Left lung (tissue), 10 donors: Measurements from ENCODE around the gene PLK1. TPM values are rescaled to one million over a fixed set of nuclear protein-coding genes. Genes with fewer than 3 reads are reported as not detected.

Experiments
- ATAC-seq: fragments of 200-7000 bp; cut with Tn5 transposase; one replicate; pipeline ENCODE4 v1.9.1; 2020; ENCODE audit warnings: moderate library complexity
- DNase-seq, 4 donors: peaks; one replicate each; pipeline ENCODE4 v3.0.0-alpha.2; 2013 to 2020
- H3K27ac ChIP-seq, 2 donors: fragments of 200-600 bp; sonication (generic) in 1 of 2; one replicate each; pipeline versions ENCODE4 v1.5.0 to v1.8.0; 2020 to 2021
- H3K27me3 ChIP-seq, 2 donors: fragments of 200-600 bp; sonication (generic) in 1 of 2; one replicate each; pipeline versions ENCODE4 v1.5.0 to v1.8.0; 2020 to 2021
- H3K36me3 ChIP-seq, 2 donors: fragments of 200-600 bp; sonication (generic) in 1 of 2; one replicate each; pipeline versions ENCODE4 v1.5.0 to v1.8.0; 2020 to 2021
- H3K4me1 ChIP-seq, 2 donors: fragments of 200-600 bp; one replicate each; pipeline ENCODE4 v1.8.0; 2021
- H3K4me3 ChIP-seq, 2 donors: fragments of 200-600 bp; sonication (generic) in 1 of 2; one replicate each; pipeline versions ENCODE4 v1.5.0 to v1.8.0; 2020 to 2021; ENCODE audit warnings: mild to moderate bottlenecking in 1 of 2
- H3K9me3 ChIP-seq, 2 donors: fragments of 200-600 bp; sonication (generic) in 1 of 2; one replicate each; pipeline versions ENCODE4 v1.5.0 to v1.8.0; 2020 to 2021
- intact Hi-C, 2 donors: fragments of 100-400 bp; cut with DNase I; formaldehyde crosslinking; loops; one replicate each; pipeline versions ENCODE4 v1.11.2 to v1.14.2; 2022
- polyA plus RNA-seq, 6 donors: library from polyadenylated mRNA; unstranded; fragments of 120-200 nt; gene quantifications; one replicate each; pipeline ENCODE4 v1.2.1, GENCODE V29; 2013; ENCODE audit not compliant: insufficient read length in 6 of 6
- total RNA-seq, 2 donors: library from RNA; stranded (reverse); fragmentation: NEBNext Ultra II Directional; extraction: Animal tissue kit (Norgen Biotek cat#: 25700); gene quantifications; one replicate each; pipeline ENCODE4 v1.2.1, GENCODE V29; 2021
- TF ChIP-seq, protein P1 (sequence below), 2 donors: fragments of 200-600 bp; sonication (generic) in 1 of 2; IDR thresholded peaks; one replicate each; pipeline versions ENCODE4 v1.5.0 to v1.8.0; 2021; ENCODE audit warnings: antibody characterized with exemption in 2 of 2
- donor health status: DM: no; HTN: yes; CAD: no.
- donor health status: DM: no; HTN: no; CAD: no.

The PLK1 gene
- total and polyA plus RNA-seq, 8 donors, result 3.0 to 52.5 (median 22.6) TPM

DNA sequence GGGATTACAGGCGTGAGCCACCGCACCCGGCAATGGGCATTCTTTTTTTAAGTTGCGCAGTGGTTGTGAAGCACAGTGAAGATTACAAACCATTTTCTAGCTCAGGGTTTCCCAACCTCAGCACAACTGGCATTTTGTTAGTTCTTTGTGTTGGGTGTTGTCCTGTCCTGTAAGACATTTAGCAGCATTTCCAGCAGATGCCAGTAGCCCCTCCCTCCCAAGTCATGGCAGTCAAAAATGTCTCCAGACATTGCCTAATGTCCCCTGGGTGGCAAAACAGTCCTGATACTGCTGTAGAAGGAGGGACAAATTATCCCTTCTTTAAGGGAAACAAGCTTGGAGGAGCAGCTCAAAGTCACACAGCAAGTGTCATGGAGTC, 15.6 kb downstream of the PLK1 start:
- DNase-seq (no peak), ATAC-seq (no peak)
- intact Hi-C loops, result no loop called here

DNA sequence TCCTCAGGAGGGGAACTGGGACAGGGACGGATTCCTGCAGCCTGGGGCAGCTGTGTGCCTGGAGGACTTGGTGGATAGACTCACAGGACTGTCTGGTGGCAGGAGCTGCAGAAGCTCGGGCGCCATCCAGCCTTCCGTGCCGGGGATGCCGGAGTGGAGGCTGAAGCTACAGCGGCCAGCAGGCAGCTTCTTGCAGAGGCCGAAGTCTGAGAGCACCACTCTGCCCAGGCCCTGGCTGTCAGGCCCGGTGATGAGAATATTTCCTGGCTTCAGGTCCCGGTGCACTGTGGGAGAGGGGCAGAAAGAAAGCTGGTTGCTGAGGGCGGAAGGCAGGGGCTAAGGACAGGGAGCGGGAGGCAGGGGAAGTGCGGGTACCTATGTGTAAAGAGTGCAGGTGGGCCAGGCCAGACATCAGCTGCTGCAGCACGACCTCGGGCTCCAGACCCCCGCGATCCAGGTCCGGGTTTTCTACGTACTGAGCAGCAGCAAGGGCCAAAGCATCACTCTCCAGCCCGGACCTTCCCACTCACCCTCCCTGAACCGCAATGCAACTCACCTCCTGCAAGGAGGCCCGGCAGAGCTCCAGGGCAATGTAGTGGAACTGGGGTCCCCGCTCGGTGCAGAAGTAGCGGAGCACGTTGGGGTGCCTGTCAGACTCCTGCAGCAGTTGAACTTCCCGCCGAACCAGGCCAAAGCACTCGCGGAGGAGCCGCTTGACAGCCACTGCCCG, 16.1 kb downstream of the PLK1 start:
- ATAC-seq, result peak; percentile 65
- TF ChIP-seq, protein P1, sequence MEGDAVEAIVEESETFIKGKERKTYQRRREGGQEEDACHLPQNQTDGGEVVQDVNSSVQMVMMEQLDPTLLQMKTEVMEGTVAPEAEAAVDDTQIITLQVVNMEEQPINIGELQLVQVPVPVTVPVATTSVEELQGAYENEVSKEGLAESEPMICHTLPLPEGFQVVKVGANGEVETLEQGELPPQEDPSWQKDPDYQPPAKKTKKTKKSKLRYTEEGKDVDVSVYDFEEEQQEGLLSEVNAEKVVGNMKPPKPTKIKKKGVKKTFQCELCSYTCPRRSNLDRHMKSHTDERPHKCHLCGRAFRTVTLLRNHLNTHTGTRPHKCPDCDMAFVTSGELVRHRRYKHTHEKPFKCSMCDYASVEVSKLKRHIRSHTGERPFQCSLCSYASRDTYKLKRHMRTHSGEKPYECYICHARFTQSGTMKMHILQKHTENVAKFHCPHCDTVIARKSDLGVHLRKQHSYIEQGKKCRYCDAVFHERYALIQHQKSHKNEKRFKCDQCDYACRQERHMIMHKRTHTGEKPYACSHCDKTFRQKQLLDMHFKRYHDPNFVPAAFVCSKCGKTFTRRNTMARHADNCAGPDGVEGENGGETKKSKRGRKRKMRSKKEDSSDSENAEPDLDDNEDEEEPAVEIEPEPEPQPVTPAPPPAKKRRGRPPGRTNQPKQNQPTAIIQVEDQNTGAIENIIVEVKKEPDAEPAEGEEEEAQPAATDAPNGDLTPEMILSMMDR (IDR thresholded peaks at IDR 0.05), result no peak

More for the DNA sequence above, 15.6 kb downstream of the PLK1 start:
- H3K9me3 ChIP-seq, result no peaks in the 10 kb centered on the region
- H3K27ac ChIP-seq, result no peak overlapping the region
- peaks cover 0 to 18% of the 10 kb centered on the region in 2 donors for H3K27me3 ChIP-seq
- no peak overlapping the region for H3K4me3 ChIP-seq
- peaks cover 0 to 9% of the 10 kb centered on the region in 2 donors for H3K4me1 ChIP-seq
- TF ChIP-seq, protein P1 (IDR thresholded peaks at IDR 0.05), result no peak
- peaks cover 0 to 23% of the 10 kb centered on the region in 2 donors for H3K36me3 ChIP-seq

DNA sequence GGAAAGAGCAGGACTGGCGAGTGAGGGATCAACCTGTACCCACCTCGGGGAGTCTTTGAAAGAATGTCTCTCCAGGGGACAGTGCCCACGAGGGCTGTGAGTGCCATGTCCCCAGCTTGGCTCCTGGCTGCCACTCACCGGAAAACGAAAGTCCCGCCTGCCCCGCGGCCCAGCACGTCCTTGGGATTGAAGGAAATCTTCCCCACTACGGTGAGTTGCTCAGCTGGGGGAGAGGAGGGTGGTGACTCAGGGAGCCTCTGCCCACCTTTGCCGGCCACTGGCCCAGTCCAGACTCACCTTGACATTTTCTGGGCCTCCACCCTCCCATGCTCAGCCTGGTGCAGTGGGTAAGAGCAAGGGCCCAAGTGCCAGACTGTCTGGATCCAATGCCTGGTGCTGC, 17.1 kb downstream of the PLK1 start:
- Histone ChIP-seq H3K4me3 (no peak overlapping the region), H3K36me3 (peaks cover 0 to 8% of the 10 kb centered on the region in 2 donors), H3K9me3 (no peaks in the 10 kb centered on the region), H3K27me3 (peaks cover 0 to 18% of the 10 kb centered on the region in 2 donors), H3K4me1 (peaks cover 0 to 9% of the 10 kb centered on the region in 2 donors), H3K27ac (no peak overlapping the region)
- DNase-seq, result no peak
- ATAC-seq, result no peak
- intact Hi-C loops, result no loop called here
- TF ChIP-seq, protein P1 (IDR thresholded peaks at IDR 0.05), result no peak

More for the DNA sequence above, 16.1 kb downstream of the PLK1 start:
- intact Hi-C loops, result no loop called here
- Histone ChIP-seq H3K9me3 (no peaks in the 10 kb centered on the region), H3K36me3 (peaks cover 0 to 17% of the 10 kb centered on the region in 2 donors), H3K4me1 (peaks cover 0 to 9% of the 10 kb centered on the region in 2 donors), H3K27ac (no peak overlapping the region), H3K27me3 (peaks cover 0 to 18% of the 10 kb centered on the region in 2 donors), H3K4me3 (no peak overlapping the region)
- DNase-seq, result no peak

DNA sequence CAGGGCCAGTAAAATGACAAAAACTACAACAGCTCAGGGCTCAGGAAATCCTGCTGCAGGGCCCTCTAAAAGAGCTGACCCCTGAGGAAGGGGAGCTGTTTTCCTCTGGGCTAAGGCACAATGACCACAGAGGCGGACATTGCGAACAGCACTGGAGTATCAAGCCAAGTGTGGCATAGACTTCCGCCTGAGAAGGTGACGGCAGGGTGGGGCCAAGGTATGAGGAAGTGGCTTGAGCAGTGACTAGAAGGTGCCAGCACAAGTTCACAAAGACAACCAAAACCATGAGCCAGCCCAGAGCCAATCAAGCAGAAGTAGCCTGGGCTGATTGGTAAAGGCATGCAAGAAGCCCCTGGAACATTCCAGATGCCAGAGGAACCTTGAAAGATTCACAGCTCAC, 20.4 kb downstream of the PLK1 start:
- intact Hi-C loops, result no loop called here
- Histone ChIP-seq H3K27ac (no peak overlapping the region), H3K9me3 (peaks cover 0 to 6% of the 10 kb centered on the region in 2 donors), H3K4me1 (peaks cover 0 to 9% of the 10 kb centered on the region in 2 donors), H3K27me3 (peaks cover 0 to 17% of the 10 kb centered on the region in 2 donors), H3K36me3 (no peaks in the 10 kb centered on the region), H3K4me3 (no peak overlapping the region)
- TF ChIP-seq, protein P1 (IDR thresholded peaks at IDR 0.05), result no peak
- DNase-seq (no peak), ATAC-seq (peak; percentile 70)

DNA sequence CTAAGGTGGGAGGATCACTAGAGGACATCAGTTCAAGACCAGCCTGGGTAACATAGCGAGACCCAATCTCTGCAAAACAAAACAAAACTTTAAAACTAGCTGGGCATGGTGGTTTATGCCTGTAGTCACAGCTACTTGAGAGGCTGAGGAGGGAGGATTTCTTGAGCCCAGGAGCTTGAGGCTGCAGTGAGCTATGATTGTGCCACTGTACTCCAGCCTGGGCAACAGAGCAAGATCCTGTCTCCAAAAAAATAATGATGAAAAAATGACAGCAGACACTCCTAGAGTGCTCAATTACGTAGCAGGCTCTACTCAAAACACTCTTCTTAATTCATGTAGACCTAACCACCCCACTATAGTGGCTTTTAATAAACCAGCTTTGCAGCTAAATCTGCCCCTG, 21.4 kb downstream of the PLK1 start:
- no peaks in the 10 kb centered on the region for H3K36me3 ChIP-seq
- intact Hi-C loops, result no loop called here
- TF ChIP-seq, protein P1 (IDR thresholded peaks at IDR 0.05), result no peak

More for the DNA sequence above, 21.4 kb downstream of the PLK1 start:
- H3K9me3 ChIP-seq, result peaks cover 0 to 6% of the 10 kb centered on the region in 2 donors
- peaks cover 0 to under 1% of the 10 kb centered on the region in 2 donors for H3K4me1 ChIP-seq
- no peak for ATAC-seq
- no peak overlapping the region for H3K27ac ChIP-seq
- no peak overlapping the region for H3K4me3 ChIP-seq
- no peak for DNase-seq
- peaks cover 0 to 7% of the 10 kb centered on the region in 2 donors for H3K27me3 ChIP-seq
